Smooth muscle cell (in vitro differentiated cells): ENCODE results near the gene C1orf21. TPM values are rescaled to one million over a fixed set of nuclear protein-coding genes. Genes with fewer than 3 reads are reported as not detected.

Experiments used
- DNase-seq: peaks from one replicate; lab custom pipeline; 2025; ENCODE audit not compliant: unreplicated experiment; lab: John Stamatoyannopoulos, UW
- H2AFZ ChIP-seq: fragments of 200-600 bp; sonication (generic); 2 replicates; pipeline ENCODE4 v1.6.0; 2016; ENCODE audit warnings: antibody characterized with exemption, low read depth, mild to moderate bottlenecking
- H3F3A ChIP-seq: fragments of 200-600 bp; sonication (generic); 2 replicates; pipeline ENCODE4 v1.6.0; 2017; ENCODE audit warnings: antibody characterized with exemption, low read depth
- H3K27ac ChIP-seq: fragments of 200-600 bp; sonication (generic); 2 replicates; pipeline ENCODE4 v1.5.1; 2016; ENCODE audit warnings: low read depth, mild to moderate bottlenecking
- H3K27me3 ChIP-seq: fragments of 200-600 bp; sonication (generic); 2 replicates; pipeline ENCODE4 v1.6.1; 2016; ENCODE audit warnings: low read depth, mild to moderate bottlenecking
- H3K36me3 ChIP-seq: fragments of 200-600 bp; sonication (generic); 2 replicates; pipeline ENCODE4 v1.5.1; 2016; ENCODE audit warnings: low read depth
- H3K4me1 ChIP-seq: fragments of 200-600 bp; sonication (generic); 2 replicates; pipeline ENCODE4 v1.5.1; 2016; ENCODE audit warnings: low read depth
- H3K4me2 ChIP-seq: fragments of 200-600 bp; sonication (generic); 2 replicates; pipeline ENCODE4 v1.6.0; 2016; ENCODE audit warnings: mild to moderate bottlenecking
- H3K4me3 ChIP-seq: fragments of 200-600 bp; sonication (generic); 2 replicates; pipeline ENCODE4 v1.5.1; 2016; ENCODE audit warnings: mild to moderate bottlenecking
- H3K79me2 ChIP-seq: fragments of 200-600 bp; sonication (generic); 2 replicates; pipeline ENCODE4 v1.6.0; 2016; ENCODE audit warnings: low read depth, mild to moderate bottlenecking
- H3K9ac ChIP-seq: fragments of 200-600 bp; sonication (generic); 2 replicates; pipeline ENCODE4 v1.6.0; 2016; ENCODE audit warnings: low read depth
- H3K9me3 ChIP-seq: fragments of 200-600 bp; sonication (generic); replicated peaks from 2 replicates; pipeline ENCODE4 v1.5.1; 2016; ENCODE audit warnings: low read depth
- H4K20me1 ChIP-seq: fragments of 200-600 bp; sonication (generic); 2 replicates; pipeline ENCODE4 v1.6.0; 2016; ENCODE audit warnings: low read depth
- WGBS: methylation state at CpG from one replicate; pipeline ENCODE4 v1.1.7; 2016; ENCODE audit warnings: low lambda C conversion rate; 5-methylcytosine and 5-hydroxymethylcytosine counted together
- polyA plus RNA-seq: library from polyadenylated mRNA; unstranded; fragments of >200 nt; fragmentation: Nextera tagmentation; extraction: Ambion mirVana; gene quantifications from 2 replicates; pipeline ENCODE4 v1.2.1, GENCODE V29; 2016
- total RNA-seq: library from RNA; depleted of rRNA; stranded (reverse); fragments of >200 nt; gene quantifications from 2 replicates; pipeline ENCODE4 v1.2.3, GENCODE V29; 2014
- TF ChIP-seq, protein P1 (sequence below): fragments of 200-600 bp; sonication (generic); IDR thresholded peaks from 2 replicates; pipeline ENCODE4 v1.5.1; 2017; ENCODE audit warnings: borderline replicate concordance, mild to moderate bottlenecking, antibody characterized with exemption; ENCODE audit not compliant: insufficient read depth, poor library complexity, severe bottlenecking

Gene C1orf21
- total and polyA plus RNA-seq, 2 experiments from 2014 or later, result 24.2 to 39.4 TPM

DNA sequence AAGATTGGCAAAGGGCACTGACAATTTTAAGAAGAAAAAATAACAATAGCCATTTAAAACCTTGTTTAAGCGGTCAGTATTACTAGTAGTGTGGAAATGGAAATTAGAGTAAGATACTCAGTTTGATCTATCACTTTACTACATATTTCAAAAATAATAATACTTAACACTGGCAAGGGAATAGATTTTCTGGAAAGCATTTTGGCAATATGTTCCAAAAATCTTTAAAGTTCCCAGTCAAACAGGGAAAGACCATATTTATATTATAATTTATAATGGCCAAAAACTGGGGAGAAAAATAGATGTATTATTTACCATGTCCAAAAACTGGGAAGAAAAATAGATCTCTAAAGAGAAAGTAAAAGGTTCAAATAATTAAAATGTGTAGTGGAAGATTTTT is 28.6 kb upstream of the C1orf21 start:
- H3F3A ChIP-seq, result no peaks in the 10 kb centered on the region
- WGBS, result 95% methylated on average over 1 of the region's 1 CpG
- no peak overlapping the region for H3K27ac ChIP-seq

DNA sequence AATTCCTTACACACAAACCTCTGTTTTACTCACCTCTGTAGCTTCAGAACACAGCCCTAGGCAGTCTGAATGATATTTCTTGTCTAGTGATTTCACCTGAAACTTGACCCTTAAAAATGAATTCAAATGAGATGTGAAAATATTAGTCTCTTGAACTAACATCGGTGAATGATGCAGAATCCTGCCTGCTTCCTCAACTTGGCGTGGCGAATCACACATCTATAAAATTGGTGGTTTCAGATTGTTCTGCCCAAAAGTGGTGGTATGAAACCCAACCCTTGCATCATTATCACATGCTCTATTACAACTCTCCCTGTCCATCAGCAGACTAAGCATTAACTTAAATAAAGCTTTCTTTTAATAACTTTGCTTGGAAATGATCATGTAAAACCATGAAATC is 26.9 kb upstream of the C1orf21 start:
- no peaks in the 10 kb centered on the region for H3K79me2 ChIP-seq
- DNase-seq, result no peak
- no peak overlapping the region for H3K4me2 ChIP-seq
- 97% methylated on average over 3 of the region's 3 CpGs for WGBS
- no peaks in the 10 kb centered on the region for H3K9me3 ChIP-seq
- no peaks in the 10 kb centered on the region for H3K36me3 ChIP-seq
- no peak overlapping the region for H3K4me3 ChIP-seq
- TF ChIP-seq, protein P1, sequence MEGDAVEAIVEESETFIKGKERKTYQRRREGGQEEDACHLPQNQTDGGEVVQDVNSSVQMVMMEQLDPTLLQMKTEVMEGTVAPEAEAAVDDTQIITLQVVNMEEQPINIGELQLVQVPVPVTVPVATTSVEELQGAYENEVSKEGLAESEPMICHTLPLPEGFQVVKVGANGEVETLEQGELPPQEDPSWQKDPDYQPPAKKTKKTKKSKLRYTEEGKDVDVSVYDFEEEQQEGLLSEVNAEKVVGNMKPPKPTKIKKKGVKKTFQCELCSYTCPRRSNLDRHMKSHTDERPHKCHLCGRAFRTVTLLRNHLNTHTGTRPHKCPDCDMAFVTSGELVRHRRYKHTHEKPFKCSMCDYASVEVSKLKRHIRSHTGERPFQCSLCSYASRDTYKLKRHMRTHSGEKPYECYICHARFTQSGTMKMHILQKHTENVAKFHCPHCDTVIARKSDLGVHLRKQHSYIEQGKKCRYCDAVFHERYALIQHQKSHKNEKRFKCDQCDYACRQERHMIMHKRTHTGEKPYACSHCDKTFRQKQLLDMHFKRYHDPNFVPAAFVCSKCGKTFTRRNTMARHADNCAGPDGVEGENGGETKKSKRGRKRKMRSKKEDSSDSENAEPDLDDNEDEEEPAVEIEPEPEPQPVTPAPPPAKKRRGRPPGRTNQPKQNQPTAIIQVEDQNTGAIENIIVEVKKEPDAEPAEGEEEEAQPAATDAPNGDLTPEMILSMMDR, result no peak
- no peaks in the 10 kb centered on the region for H3F3A ChIP-seq
- H3K4me1 ChIP-seq, result no peaks in the 10 kb centered on the region
- H4K20me1 ChIP-seq, result no peaks in the 10 kb centered on the region
- no peak overlapping the region for H3K27ac ChIP-seq
- H2AFZ ChIP-seq, result no peak overlapping the region
- no peaks in the 10 kb centered on the region for H3K27me3 ChIP-seq
- H3K9ac ChIP-seq, result no peak overlapping the region

More for the DNA sequence above, 28.6 kb upstream of the C1orf21 start:
- Histone ChIP-seq H3K36me3 (no peaks in the 10 kb centered on the region), H3K27me3 (no peaks in the 10 kb centered on the region), H3K79me2 (no peaks in the 10 kb centered on the region), H3K4me3 (no peak overlapping the region), H4K20me1 (no peaks in the 10 kb centered on the region), H3K9ac (no peak overlapping the region), H3K4me1 (no peaks in the 10 kb centered on the region), H2AFZ (no peak overlapping the region), H3K4me2 (no peak overlapping the region), H3K9me3 (no peaks in the 10 kb centered on the region)
- DNase-seq, result no peak
- TF ChIP-seq, protein P1, result no peak

DNA sequence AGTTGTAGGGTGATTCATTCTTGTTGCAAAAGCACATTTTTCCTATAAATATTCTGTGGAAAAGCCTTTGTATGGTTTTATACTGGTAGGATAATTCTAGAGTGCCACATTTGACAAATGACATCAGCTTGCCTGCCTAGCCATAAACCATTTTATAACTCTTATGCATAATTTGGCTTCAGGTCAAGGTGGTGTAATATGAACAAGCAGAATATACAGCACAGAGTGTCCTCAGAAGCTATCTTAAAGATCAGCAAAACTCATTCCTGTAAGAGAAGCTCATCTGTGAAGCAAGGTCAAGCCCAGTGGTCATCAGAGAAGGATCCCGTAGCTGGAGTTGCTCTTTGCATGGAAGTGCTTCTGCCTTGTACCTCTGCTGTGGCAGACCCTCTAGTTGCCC is 24.0 kb upstream of the C1orf21 start:
- DNase-seq, result no peak
- Histone ChIP-seq H3K27ac (no peak overlapping the region), H3K27me3 (no peaks in the 10 kb centered on the region), H3F3A (no peaks in the 10 kb centered on the region), H3K9ac (no peak overlapping the region), H3K4me2 (no peak overlapping the region), H3K4me1 (no peaks in the 10 kb centered on the region), H2AFZ (no peak overlapping the region), H4K20me1 (no peaks in the 10 kb centered on the region), H3K4me3 (no peak overlapping the region), H3K36me3 (no peaks in the 10 kb centered on the region), H3K9me3 (no peaks in the 10 kb centered on the region), H3K79me2 (no peaks in the 10 kb centered on the region)
- TF ChIP-seq, protein P1, result no peak
- WGBS, result 95% methylated on average over 1 of the region's 1 CpG

DNA sequence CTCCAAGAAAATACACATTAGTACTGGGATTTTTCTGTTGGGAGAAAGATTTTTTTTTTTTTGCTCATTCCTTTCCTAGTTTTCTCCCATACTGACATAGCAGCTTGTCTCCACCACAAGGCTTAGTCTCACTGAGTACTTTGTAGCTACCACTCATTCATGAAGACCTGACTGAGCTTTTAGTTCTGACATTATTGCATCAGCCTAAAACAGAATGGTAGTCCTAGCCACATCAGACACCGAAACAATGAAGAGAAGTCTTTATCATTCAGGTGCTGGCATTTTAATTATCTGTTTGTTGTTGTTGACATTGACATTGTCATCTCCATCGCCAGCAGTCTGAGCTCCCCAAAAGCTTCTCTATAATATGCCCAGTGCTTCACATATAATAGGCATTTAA is 21.1 kb upstream of the C1orf21 start:
- Histone ChIP-seq H3K27me3 (no peaks in the 10 kb centered on the region), H3K4me2 (no peak overlapping the region), H3K36me3 (no peaks in the 10 kb centered on the region), H4K20me1 (no peaks in the 10 kb centered on the region), H3K9me3 (no peaks in the 10 kb centered on the region), H3K9ac (no peak overlapping the region), H3K4me3 (no peak overlapping the region), H3F3A (no peaks in the 10 kb centered on the region), H3K79me2 (no peaks in the 10 kb centered on the region), H2AFZ (peak overlapping the region; percentile 32), H3K4me1 (no peaks in the 10 kb centered on the region), H3K27ac (no peak overlapping the region)
- 95% methylated on average over 2 of the region's 2 CpGs for WGBS
- no peak for DNase-seq
- TF ChIP-seq, protein P1, result no peak
